Common myeloid progenitor, CD34-positive (primary cell): ENCODE results near the gene CUEDC2.

Source experiments
- CTCF ChIA-PET: fragments of 350-600 bp; sonication (Branson Sonifier 250); formaldehyde crosslinking; loops from one replicate; lab custom pipeline; 2021; ENCODE audit warnings: antibody characterized with exemption; lab: Charles Lee
- POLR2A ChIA-PET: fragments of 350-600 bp; sonication (Branson Sonifier 250); formaldehyde crosslinking; loops from one replicate; lab custom pipeline; 2021; ENCODE audit warnings: antibody characterized with exemption; lab: Charles Lee
- DNase-seq, 3 donors: peaks; one replicate each; pipeline versions ENCODE4 v3.0.0 to v3.0.0-alpha.2; 2013
- H3K27ac ChIP-seq, 2 experiments: 1 replicate in 1 of 2; 2 replicates in 1 of 2; pipeline ENCODE4 v1.7.0; 2013; ENCODE audit warnings: inconsistent platforms in 2 of 2, low read length in 2 of 2, mild to moderate bottlenecking in 2 of 2, low read depth in 1 of 2, moderate library complexity in 1 of 2; ENCODE audit not compliant: severe bottlenecking in 2 of 2, insufficient read depth in 1 of 2, poor library complexity in 1 of 2
- H3K27me3 ChIP-seq, 5 experiments: replicated peaks in 2 of 5; 1 replicate in 3 of 5; 2 replicates in 2 of 5; pipeline versions ENCODE4 v1.6.1 to v1.7.0; 2013; ENCODE audit warnings: low read length in 4 of 5, mild to moderate bottlenecking in 2 of 5, moderate library complexity in 2 of 5, inconsistent platforms in 1 of 5; ENCODE audit not compliant: insufficient read depth in 5 of 5, control insufficient read depth in 4 of 5
- H3K36me3 ChIP-seq, 4 experiments: 1 replicate in 2 of 4; 2 replicates in 2 of 4; pipeline versions ENCODE4 v1.6.1 to v1.7.0; 2013; ENCODE audit warnings: low read length in 3 of 4, control low read depth in 1 of 4, mild to moderate bottlenecking in 1 of 4; ENCODE audit not compliant: control insufficient read depth in 4 of 4, insufficient read depth in 4 of 4
- H3K4me1 ChIP-seq, 4 experiments: 1 replicate in 3 of 4; 2 replicates in 1 of 4; pipeline versions ENCODE4 v1.6.1 to v1.7.1; 2013; ENCODE audit warnings: low read length in 3 of 4, mild to moderate bottlenecking in 3 of 4, control low read depth in 1 of 4, inconsistent platforms in 1 of 4, moderate library complexity in 1 of 4; ENCODE audit not compliant: control insufficient read depth in 4 of 4, insufficient read depth in 4 of 4; ENCODE audit errors: control extremely low read depth in 1 of 4
- H3K4me3 ChIP-seq, 7 experiments: 1 replicate in 4 of 7; 2 replicates in 3 of 7; pipeline versions ENCODE4 v1.5.1 to v1.7.0; 2013; ENCODE audit warnings: mild to moderate bottlenecking in 7 of 7, low read length in 6 of 7, moderate library complexity in 6 of 7, inconsistent platforms in 2 of 7, low read depth in 2 of 7, control low read depth in 1 of 7; ENCODE audit not compliant: insufficient read depth in 4 of 7, control insufficient read depth in 1 of 7; ENCODE audit errors: extremely low read depth in 1 of 7
- H3K9me3 ChIP-seq, 5 experiments: 1 replicate in 4 of 5; 2 replicates in 1 of 5; pipeline versions ENCODE4 v1.6.1 to v1.7.1; 2013; ENCODE audit warnings: low read length in 4 of 5, mild to moderate bottlenecking in 2 of 5, inconsistent platforms in 1 of 5, low read depth in 1 of 5, moderate library complexity in 1 of 5; ENCODE audit not compliant: control insufficient read depth in 4 of 5, insufficient read depth in 2 of 5; ENCODE audit errors: control extremely low read depth in 1 of 5
- WGBS: methylation state at CpG from one replicate; pipeline ENCODE4 v1.1.5; 2013; ENCODE audit not compliant: insufficient coverage; 5-methylcytosine and 5-hydroxymethylcytosine counted together

The CUEDC2 gene

GRCh38 chr10:102426803-102427287, 5.5 kb downstream of the CUEDC2 start:
- H3K4me3 ChIP-seq, result no peak overlapping the region
- H3K36me3 ChIP-seq, result peaks cover 4 to 25% (median 20%) of the 10 kb centered on the region in 4 experiments
- POLR2A ChIA-PET, result no interaction called here
- DNase-seq, result no peak
- no peaks in the 10 kb centered on the region for H3K9me3 ChIP-seq
- H3K27me3 ChIP-seq, result no peaks in the 10 kb centered on the region
- CTCF ChIA-PET, result interaction anchor here (1.0 to 9.1 kb wide), 3 partner anchors 9 to 52 kb away, joined by 3 to 71 read pairs (median 35); partner anchors contain the start of gene CUEDC2
- WGBS, result 95% methylated on average over 7 of the region's 7 CpGs
- no peak overlapping the region for H3K27ac ChIP-seq
- peaks cover 9 to 25% (median 22%) of the 10 kb centered on the region in 4 experiments for H3K4me1 ChIP-seq

GRCh38 chr10:102425444-102425843, 6.9 kb downstream of the CUEDC2 start:
- Histone ChIP-seq H3K36me3 (peaks cover 4 to 25% (median 18%) of the 10 kb centered on the region in 4 experiments), H3K4me1 (peaks cover 3 to 26% (median 23%) of the 10 kb centered on the region in 4 experiments), H3K27me3 (no peaks in the 10 kb centered on the region), H3K27ac (no peak overlapping the region), H3K9me3 (no peaks in the 10 kb centered on the region), H3K4me3 (no peak overlapping the region)
- 100% methylated on average over 1 of the region's 1 CpG for WGBS
- CTCF ChIA-PET, result interaction anchor here (0.9 to 9.1 kb wide), 7 partner anchors 10 to 154 kb away, joined by 3 to 71 read pairs (median 7); partner anchors contain the start of gene CUEDC2
- DNase-seq, result no peak
- POLR2A ChIA-PET, result interaction anchor here (0.6 kb wide), 1 partner anchor 20 kb away, joined by 3 read pairs; no protein-coding TSS in a partner anchor

- peaks cover 3 to 31% (median 28%) of the 10 kb centered on the region in 4 experiments for H3K4me1 ChIP-seq
- WGBS, result 85% methylated on average over 6 of the region's 6 CpGs
- no peaks in the 10 kb centered on the region for H3K9me3 ChIP-seq
- no peaks in the 10 kb centered on the region for H3K27me3 ChIP-seq
- no peak overlapping the region for H3K27ac ChIP-seq
- ChIA-PET POLR2A (interaction anchor here (1.1 kb wide), 1 partner anchor 30 kb away, joined by 3 read pairs; the partner anchor contains the start of gene NFKB2), CTCF (interaction anchor here (0.5 to 9.1 kb wide), 10 partner anchors 10 to 508 kb away, joined by 3 to 71 read pairs (median 7); partner anchors contain the start of gene CUEDC2)
- DNase-seq, result no peak
- peaks cover 4 to 25% (median 18%) of the 10 kb centered on the region in 4 experiments for H3K36me3 ChIP-seq
- no peak overlapping the region for H3K4me3 ChIP-seq
Measured at GRCh38 chr10:102424916-102425315, 7.5 kb downstream of the CUEDC2 start.

DNA sequence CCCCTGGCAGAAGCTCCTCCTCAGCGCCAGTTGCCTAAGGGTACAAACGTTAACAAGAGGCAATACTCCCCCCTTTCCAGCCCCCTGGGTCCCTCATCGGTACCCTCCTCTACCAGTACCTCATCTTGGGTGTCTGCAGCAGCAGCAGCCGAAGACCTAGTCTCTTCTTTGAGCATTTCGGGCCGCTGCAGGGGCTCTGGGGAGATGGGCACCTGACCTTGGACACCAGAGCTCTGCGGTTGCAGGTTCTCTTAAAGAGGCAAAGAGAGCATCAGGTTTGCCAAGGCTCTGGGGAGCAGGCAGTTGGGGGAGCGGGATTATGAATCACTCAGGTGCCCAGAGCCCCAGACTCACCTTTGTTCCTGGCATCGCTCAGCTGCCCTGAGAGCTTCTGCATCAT, 8.2 kb downstream of the CUEDC2 start:
- Histone ChIP-seq H3K4me3 (no peak overlapping the region), H3K27me3 (peaks cover 0 to 4% (median 2%) of the 10 kb centered on the region in 5 experiments), H3K9me3 (no peaks in the 10 kb centered on the region), H3K4me1 (peaks cover 3 to 38% (median 35%) of the 10 kb centered on the region in 4 experiments), H3K27ac (no peak overlapping the region), H3K36me3 (peaks cover 4 to 25% (median 18%) of the 10 kb centered on the region in 4 experiments)
- CTCF ChIA-PET, result interaction anchor here (0.5 to 9.1 kb wide), 13 partner anchors 11 to 508 kb away, joined by 3 to 71 read pairs (median 9); partner anchors contain the start of genes C10orf95 and CUEDC2
- WGBS, result 100% methylated on average over 9 of the region's 9 CpGs
- no peak for DNase-seq
- POLR2A ChIA-PET, result interaction anchor here (1.1 kb wide), 1 partner anchor 29 kb away, joined by 3 read pairs; the partner anchor contains the start of gene NFKB2

GRCh38 chr10:102423372-102423968, 8.9 kb downstream of the CUEDC2 start:
- Histone ChIP-seq H3K9me3 (no peaks in the 10 kb centered on the region), H3K4me1 (peaks cover 3 to 44% (median 39%) of the 10 kb centered on the region in 4 experiments), H3K4me3 (peak overlapping the region in 2 of 7 experiments; percentile 92 to 96), H3K27me3 (peaks cover 0 to 9% (median 6%) of the 10 kb centered on the region in 5 experiments), H3K36me3 (peaks cover 4 to 25% (median 18%) of the 10 kb centered on the region in 4 experiments), H3K27ac (no peak overlapping the region)
- DNase-seq, result no peak
- WGBS, result 100% methylated on average over 7 of the region's 13 CpGs
- ChIA-PET CTCF (interaction anchor here (0.7 to 9.1 kb wide), 24 partner anchors 11 to 193 kb away, joined by 3 to 71 read pairs (median 4); partner anchors contain the start of genes C10orf95, CUEDC2 and PITX3), POLR2A (interaction anchor here (0.6 to 4.1 kb wide), 3 partner anchors 9 to 29 kb away, joined by 4 to 28 read pairs (median 9); partner anchors contain the start of genes CUEDC2 and NFKB2)

DNA sequence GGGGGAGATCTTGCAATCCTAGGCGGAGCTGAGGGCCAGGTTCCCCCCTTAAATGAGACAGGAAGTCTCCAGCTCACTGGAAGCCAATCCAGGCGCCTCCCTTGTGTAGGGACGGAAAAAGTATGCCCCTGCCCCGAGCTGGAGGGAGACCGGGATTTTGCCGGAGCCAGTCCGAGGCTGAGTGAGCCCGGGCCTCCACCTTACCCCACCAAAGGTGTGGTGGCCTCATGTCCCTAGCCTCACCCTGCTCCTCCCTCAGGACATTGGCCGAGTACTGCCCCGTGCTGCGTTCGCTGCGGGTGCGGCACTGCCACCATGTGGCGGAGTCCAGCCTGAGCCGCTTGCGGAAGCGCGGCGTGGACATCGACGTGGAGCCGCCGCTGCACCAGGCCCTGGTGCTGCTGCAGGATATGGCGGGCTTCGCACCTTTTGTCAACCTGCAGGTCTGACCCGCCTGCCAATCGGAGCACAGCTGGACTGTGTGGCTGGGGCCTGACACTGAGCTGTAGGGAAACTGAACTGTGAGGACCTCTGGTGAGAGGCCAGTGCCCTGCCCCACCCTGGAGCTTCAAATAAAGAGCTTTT, 9.7 kb downstream of the CUEDC2 start:
- Histone ChIP-seq H3K4me3 (peak overlapping the region in 6 of 7 experiments; percentile 87 to 96 (median 91)), H3K9me3 (no peaks in the 10 kb centered on the region), H3K4me1 (peaks cover 3 to 46% (median 40%) of the 10 kb centered on the region in 4 experiments), H3K36me3 (peaks cover 4 to 24% (median 17%) of the 10 kb centered on the region in 4 experiments), H3K27me3 (peaks cover 4 to 17% (median 11%) of the 10 kb centered on the region in 5 experiments), H3K27ac (peak overlapping the region in 1 of 2 experiments; percentile 85)
- CTCF ChIA-PET, result interaction anchor here (0.8 to 9.1 kb wide), 29 partner anchors 10 to 196 kb away, joined by 3 to 71 read pairs (median 4); partner anchors contain the start of genes C10orf95, CUEDC2 and PITX3
- POLR2A ChIA-PET, result interaction anchor here (0.6 to 4.1 kb wide), 6 partner anchors 9 to 28 kb away, joined by 3 to 28 read pairs (median 4); partner anchors contain the start of genes C10orf95, CUEDC2 and NFKB2
- peak in 2 of 3 donors; percentile 68 to 72 for DNase-seq
- WGBS, result 14% methylated on average over 27 of the region's 28 CpGs
